Ishikawa (cell line): ENCODE results near the gene ZNF33A.

ENCODE experiments used
- CREB1 ChIP-seq: IDR thresholded peaks from 2 replicates; pipeline ENCODE4 v1.6.1; 2012; ENCODE audit warnings: low read depth
- NFIC ChIP-seq: IDR thresholded peaks from 2 replicates; pipeline ENCODE4 v1.6.1; 2012
- TAF1 ChIP-seq: IDR thresholded peaks from 2 replicates; pipeline ENCODE4 v1.6.1; 2012; ENCODE audit warnings: low read depth, mild to moderate bottlenecking
- TEAD4 ChIP-seq: IDR thresholded peaks from 2 replicates; pipeline ENCODE4 v1.6.1; 2012
- TF ChIP-seq, protein P1 (sequence below): IDR thresholded peaks from 2 replicates; pipeline ENCODE4 v1.6.1; 2012
- TF ChIP-seq, protein P2 (sequence below): IDR thresholded peaks from 2 replicates; pipeline ENCODE4 v1.6.1; 2012

GRCh38 chr10:38038932-38039245 is 28.4 kb downstream of the ZNF33A start:
- TF ChIP-seq TAF1, result no peak
- TF ChIP-seq, protein P1, sequence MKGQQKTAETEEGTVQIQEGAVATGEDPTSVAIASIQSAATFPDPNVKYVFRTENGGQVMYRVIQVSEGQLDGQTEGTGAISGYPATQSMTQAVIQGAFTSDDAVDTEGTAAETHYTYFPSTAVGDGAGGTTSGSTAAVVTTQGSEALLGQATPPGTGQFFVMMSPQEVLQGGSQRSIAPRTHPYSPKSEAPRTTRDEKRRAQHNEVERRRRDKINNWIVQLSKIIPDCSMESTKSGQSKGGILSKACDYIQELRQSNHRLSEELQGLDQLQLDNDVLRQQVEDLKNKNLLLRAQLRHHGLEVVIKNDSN, result no peak
- TF ChIP-seq, protein P2, sequence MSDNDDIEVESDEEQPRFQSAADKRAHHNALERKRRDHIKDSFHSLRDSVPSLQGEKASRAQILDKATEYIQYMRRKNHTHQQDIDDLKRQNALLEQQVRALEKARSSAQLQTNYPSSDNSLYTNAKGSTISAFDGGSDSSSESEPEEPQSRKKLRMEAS, result no peak
- no peak for TF ChIP-seq TEAD4
- TF ChIP-seq NFIC, result no peak
- TF ChIP-seq CREB1, result no peak
